Spleen (tissue), 11 donors: ENCODE data around the gene ALPK3. TPM values are rescaled to one million over a fixed set of nuclear protein-coding genes. Genes with fewer than 3 reads are reported as not detected.

ENCODE experiments used
- DNase-seq: peaks from one replicate; pipeline ENCODE4 v3.0.0-alpha.2; 2020
- H3K27ac ChIP-seq, 8 donors: fragments of 200-600 bp; sonication (generic) in 7 of 8; 1 replicate in 4 of 8; 2 replicates in 4 of 8; pipeline versions ENCODE4 v1.5.0 to v1.8.0; 2016 to 2021; ENCODE audit warnings: inconsistent platforms in 4 of 8, mild to moderate bottlenecking in 4 of 8, moderate library complexity in 1 of 8
- H3K27me3 ChIP-seq, 7 donors: fragments of 200-600 bp; sonication (generic) in 6 of 7; replicated peaks in 1 of 7; 1 replicate in 4 of 7; 2 replicates in 3 of 7; pipeline versions ENCODE4 v1.5.0 to v1.8.0; 2016 to 2021; ENCODE audit warnings: inconsistent platforms in 3 of 7, mild to moderate bottlenecking in 1 of 7
- H3K36me3 ChIP-seq, 6 donors: fragments of 200-600 bp; sonication (generic) in 5 of 6; 1 replicate in 4 of 6; 2 replicates in 2 of 6; pipeline versions ENCODE4 v1.5.0 to v1.8.0; 2016 to 2021; ENCODE audit warnings: inconsistent platforms in 2 of 6
- H3K4me1 ChIP-seq, 6 donors: fragments of 200-600 bp; sonication (generic) in 5 of 6; 1 replicate in 3 of 6; 2 replicates in 3 of 6; pipeline versions ENCODE4 v1.5.0 to v1.8.0; 2016 to 2021; ENCODE audit warnings: inconsistent platforms in 3 of 6
- H3K4me3 ChIP-seq, 8 donors: fragments of 200-600 bp; sonication (generic) in 7 of 8; 1 replicate in 4 of 8; 2 replicates in 4 of 8; pipeline versions ENCODE4 v1.5.0 to v1.8.0; 2016 to 2021; ENCODE audit warnings: inconsistent platforms in 4 of 8, mild to moderate bottlenecking in 4 of 8, moderate library complexity in 2 of 8
- H3K9me3 ChIP-seq, 8 donors: fragments of 200-600 bp; sonication (generic) in 7 of 8; 1 replicate in 4 of 8; 2 replicates in 4 of 8; pipeline versions ENCODE4 v1.5.0 to v1.8.0; 2016 to 2021; ENCODE audit warnings: inconsistent platforms in 4 of 8
- POLR2A ChIP-seq, 3 donors: fragments of 450-650 bp; IDR thresholded peaks; one replicate each; pipeline ENCODE4 v1.5.1; 2017; ENCODE audit warnings: antibody characterized with exemption in 3 of 3, mild to moderate bottlenecking in 1 of 3
- POLR2AphosphoS5 ChIP-seq, 3 donors: sonication (generic); formaldehyde crosslinking; IDR thresholded peaks; one replicate each; pipeline ENCODE4 v1.5.1; 2017; ENCODE audit warnings: antibody characterized with exemption in 3 of 3
- WGBS, 5 donors: extraction: QIAGEN DNeasy Blood & Tissue Kit in 3 of 5; methylation state at CpG; one replicate each; pipeline versions ENCODE4 v1.1.5 to v1.1.7; 2013 to 2018; 5-methylcytosine and 5-hydroxymethylcytosine counted together
- intact Hi-C: fragments of 100-400 bp; cut with DNase I; formaldehyde crosslinking; loops from one replicate; pipeline ENCODE4 v1.15.0; 2023; ENCODE audit warnings: low total_unique reads
- polyA plus RNA-seq, 3 donors: library from polyadenylated mRNA; stranded (reverse); fragments of 200-250 nt; gene quantifications; one replicate each; pipeline ENCODE4 v1.2.1, GENCODE V29; 2013
- total RNA-seq, 7 donors: library from RNA; depleted of rRNA in 3 of 7; stranded (reverse); fragments of >200 nt in 3 of 7; fragmentation: NEBNext Ultra II Directional in 4 of 7; extraction: Animal tissue kit (Norgen Biotek cat#: 25700) in 4 of 7; gene quantifications; one replicate each; pipeline versions ENCODE4 v1.1.0 to v1.2.1, GENCODE V29; 2016 to 2021
- TF ChIP-seq, protein P1 (sequence below), 11 experiments: fragments of 200-600 bp in 7 of 11; fragments of 450-650 bp in 4 of 11; sonication (generic) in 4 of 11; IDR thresholded peaks in 8 of 11; conservative IDR thresholded peaks in 3 of 11; 1 replicate in 7 of 11; 2 replicates in 4 of 11; pipeline versions ENCODE4 v1.4.0 to v1.8.0; 2016 to 2021; ENCODE audit warnings: antibody characterized with exemption in 11 of 11, inconsistent platforms in 4 of 11, mild to moderate bottlenecking in 1 of 11
- donor health status: healthy with polysubstance abuse.
- donor health status: DM: no; HTN: no; CAD: no; lungs with moderate emphysema.
- donor health status: DM: no; HTN: no; CAD: no.
- donor health status: Bipolar disorder and iron deficiency.
- donor health status: healthy.
- donor health status: DM: no; HTN: no; CAD: no.
- donor health status: DM: yes; HTN: yes; CAD: no.

The ALPK3 gene
- total and polyA plus RNA-seq, 10 donors: 0.13 to 1.1 (median 0.73) TPM

DNA sequence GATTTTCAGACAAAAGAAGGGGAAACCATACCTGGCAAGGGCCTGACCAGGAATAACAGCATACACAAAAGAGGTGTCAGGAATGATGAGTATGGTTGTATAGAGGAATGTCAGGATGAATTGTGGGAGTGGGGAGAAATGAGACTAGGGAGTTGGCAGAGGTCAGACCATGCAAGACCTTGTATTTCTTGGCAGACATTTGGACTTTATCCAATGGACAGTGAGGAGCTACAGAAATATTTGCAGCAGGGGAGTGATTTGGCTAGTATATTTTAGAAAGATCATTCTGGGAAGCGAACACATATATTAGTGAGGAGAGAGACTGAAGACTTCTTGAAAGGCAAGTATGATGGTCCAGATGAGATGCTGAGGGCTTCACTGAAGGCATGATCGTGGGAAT, 25.4 kb upstream of the ALPK3 start:
- Histone ChIP-seq H3K27me3 (no peaks in the 10 kb centered on the region), H3K36me3 (peaks cover 0 to 87% (median 38%) of the 10 kb centered on the region in 6 donors), H3K27ac (no peak overlapping the region), H3K9me3 (no peaks in the 10 kb centered on the region), H3K4me1 (peaks cover 0 to 43% (median 16%) of the 10 kb centered on the region in 6 donors), H3K4me3 (no peak overlapping the region)
- DNase-seq: no peak
- intact Hi-C loops: no loop called here
- TF ChIP-seq, protein P1, sequence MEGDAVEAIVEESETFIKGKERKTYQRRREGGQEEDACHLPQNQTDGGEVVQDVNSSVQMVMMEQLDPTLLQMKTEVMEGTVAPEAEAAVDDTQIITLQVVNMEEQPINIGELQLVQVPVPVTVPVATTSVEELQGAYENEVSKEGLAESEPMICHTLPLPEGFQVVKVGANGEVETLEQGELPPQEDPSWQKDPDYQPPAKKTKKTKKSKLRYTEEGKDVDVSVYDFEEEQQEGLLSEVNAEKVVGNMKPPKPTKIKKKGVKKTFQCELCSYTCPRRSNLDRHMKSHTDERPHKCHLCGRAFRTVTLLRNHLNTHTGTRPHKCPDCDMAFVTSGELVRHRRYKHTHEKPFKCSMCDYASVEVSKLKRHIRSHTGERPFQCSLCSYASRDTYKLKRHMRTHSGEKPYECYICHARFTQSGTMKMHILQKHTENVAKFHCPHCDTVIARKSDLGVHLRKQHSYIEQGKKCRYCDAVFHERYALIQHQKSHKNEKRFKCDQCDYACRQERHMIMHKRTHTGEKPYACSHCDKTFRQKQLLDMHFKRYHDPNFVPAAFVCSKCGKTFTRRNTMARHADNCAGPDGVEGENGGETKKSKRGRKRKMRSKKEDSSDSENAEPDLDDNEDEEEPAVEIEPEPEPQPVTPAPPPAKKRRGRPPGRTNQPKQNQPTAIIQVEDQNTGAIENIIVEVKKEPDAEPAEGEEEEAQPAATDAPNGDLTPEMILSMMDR (IDR thresholded peaks at IDR 0.05 in 8 of 11, conservative IDR thresholded peaks at IDR 0.05 in 3 of 11): no peak
- TF ChIP-seq POLR2AphosphoS5 (IDR thresholded peaks at IDR 0.05) (no peak), POLR2A (IDR thresholded peaks at IDR 0.05) (no peak)
- 91 to 94% (median 93%) methylated on average over 2 of the region's 2 CpGs for WGBS, 5 donors

DNA sequence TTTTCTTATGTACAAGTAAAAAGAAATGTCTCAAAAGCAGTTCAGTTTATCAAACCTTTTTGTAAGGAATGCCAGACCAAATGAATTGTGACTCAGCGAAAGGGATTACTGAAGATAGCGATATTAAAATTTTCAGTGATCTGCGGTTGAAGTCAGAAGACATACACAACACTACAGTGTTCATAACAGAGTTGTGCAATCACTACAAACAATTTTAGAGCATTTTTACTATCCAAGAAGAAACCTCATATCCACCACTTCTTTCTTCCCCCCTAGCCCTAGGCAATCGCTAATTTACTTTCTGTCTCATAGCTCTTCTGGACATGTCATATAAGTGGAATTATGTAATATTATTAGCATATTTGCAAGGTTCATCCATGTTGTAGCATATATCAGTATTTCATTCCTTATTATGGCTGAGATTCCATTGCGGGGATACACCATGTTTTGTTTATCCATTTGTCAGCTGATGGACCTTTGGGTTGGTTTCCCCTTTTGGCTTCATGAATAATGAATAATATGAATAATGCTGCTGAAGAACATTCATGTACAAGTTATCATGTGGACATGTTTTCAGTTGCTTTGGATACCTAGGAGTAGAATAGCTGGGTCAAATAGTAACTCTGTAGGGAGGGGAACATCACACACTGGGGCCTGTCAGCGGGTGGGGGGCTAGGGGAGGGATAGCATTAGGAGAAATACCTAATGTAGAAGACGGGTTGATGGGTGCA, 23.6 kb upstream of the ALPK3 start:
- TF ChIP-seq, protein P1 (IDR thresholded peaks at IDR 0.05 in 8 of 11, conservative IDR thresholded peaks at IDR 0.05 in 3 of 11): no peak
- TF ChIP-seq POLR2AphosphoS5 (IDR thresholded peaks at IDR 0.05) (no peak), POLR2A (IDR thresholded peaks at IDR 0.05) (no peak)
- Histone ChIP-seq H3K4me3 (no peak overlapping the region), H3K4me1 (peaks cover 0 to 25% (median 1%) of the 10 kb centered on the region in 6 donors), H3K27ac (no peak overlapping the region), H3K27me3 (no peaks in the 10 kb centered on the region), H3K9me3 (no peaks in the 10 kb centered on the region), H3K36me3 (peaks cover 0 to 94% (median 53%) of the 10 kb centered on the region in 6 donors)
- intact Hi-C loops: no loop called here
- no peak for DNase-seq
- WGBS, 5 donors: 94 to 97% (median 97%) methylated on average over 7 of the region's 7 CpGs

DNA sequence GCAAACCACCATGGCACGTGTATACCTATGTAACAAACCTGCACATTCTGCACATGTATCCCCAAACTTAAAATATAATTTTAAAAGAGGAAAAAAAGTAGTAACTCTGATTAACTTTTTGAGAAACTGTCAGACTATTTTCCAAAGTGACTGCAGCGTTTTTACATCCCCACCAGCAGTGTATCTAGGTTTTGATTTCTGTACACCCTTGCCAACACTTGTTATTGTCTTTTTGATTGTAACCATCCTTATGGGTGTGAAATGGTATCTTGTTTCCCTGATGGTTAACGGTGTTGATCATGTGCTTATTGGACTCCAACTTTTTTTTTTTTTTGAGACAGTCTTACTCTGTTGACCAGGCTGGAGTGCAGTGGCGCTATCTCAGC, 23.0 kb upstream of the ALPK3 start:
- intact Hi-C loops: no loop called here
- Histone ChIP-seq H3K4me3 (no peak overlapping the region), H3K4me1 (peaks cover 0 to 20% (median 0%) of the 10 kb centered on the region in 6 donors), H3K9me3 (no peaks in the 10 kb centered on the region), H3K27me3 (no peaks in the 10 kb centered on the region), H3K36me3 (peaks cover 0 to 98% (median 59%) of the 10 kb centered on the region in 6 donors), H3K27ac (no peak overlapping the region)
- no peak for DNase-seq
- 91 to 97% (median 95%) methylated on average over 4 of the region's 4 CpGs for WGBS, 5 donors
- TF ChIP-seq POLR2A (IDR thresholded peaks at IDR 0.05) (no peak), POLR2AphosphoS5 (IDR thresholded peaks at IDR 0.05) (no peak)
- TF ChIP-seq, protein P1 (IDR thresholded peaks at IDR 0.05 in 8 of 11, conservative IDR thresholded peaks at IDR 0.05 in 3 of 11): no peak

DNA sequence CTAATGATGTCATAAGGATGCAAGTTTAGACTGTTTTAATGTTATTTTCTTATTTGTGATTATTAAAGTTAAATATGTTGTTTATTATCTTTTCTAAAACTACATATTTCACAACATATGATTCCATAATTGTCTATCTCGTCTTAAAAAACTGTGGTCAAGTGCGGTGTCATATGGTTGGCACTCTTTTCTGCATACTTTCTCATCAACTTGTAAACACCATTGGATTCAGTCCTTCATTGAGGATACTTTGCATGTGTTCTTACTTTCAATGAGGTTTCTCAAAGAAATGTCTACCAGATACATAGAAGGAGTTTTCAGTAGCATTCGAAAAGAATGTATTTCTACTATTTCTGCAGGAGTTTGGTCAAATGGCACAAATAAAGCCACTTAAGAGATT, 22.0 kb upstream of the ALPK3 start:
- no peak for DNase-seq
- Histone ChIP-seq H3K4me3 (no peak overlapping the region), H3K4me1 (peaks cover 0 to 12% (median 0%) of the 10 kb centered on the region in 6 donors), H3K9me3 (no peaks in the 10 kb centered on the region), H3K36me3 (peaks cover 0 to 98% (median 69%) of the 10 kb centered on the region in 6 donors), H3K27me3 (no peaks in the 10 kb centered on the region), H3K27ac (no peak overlapping the region)
- intact Hi-C loops: no loop called here
- 79 to 89% (median 82%) methylated on average over 3 of the region's 3 CpGs for WGBS, 5 donors
- TF ChIP-seq POLR2AphosphoS5 (IDR thresholded peaks at IDR 0.05) (no peak), POLR2A (IDR thresholded peaks at IDR 0.05) (no peak)
- TF ChIP-seq, protein P1 (IDR thresholded peaks at IDR 0.05 in 8 of 11, conservative IDR thresholded peaks at IDR 0.05 in 3 of 11): no peak
